Measurements from ENCODE around the gene IGF2BP3.

IGF2BP3 gene

GRCh38 chr7:23334482-23335056, 135.7 kb downstream of the IGF2BP3 start:
- Mint-ChIP-seq H3K4me1 (no peaks in the 10 kb centered on the region), H3K36me3 (ENCODE audit: low read depth) (peaks cover 93% of the 10 kb centered on the region), H3K4me3 (no peak overlapping the region), H3K9me3 (peaks cover under 1% of the 10 kb centered on the region), H3K27ac (no peak overlapping the region), H3K27me3 (ENCODE audit: low read depth, poor library complexity) (peaks cover 4% of the 10 kb centered on the region)
- TF ChIP-seq CTCF (IDR thresholded peaks at IDR 0.05), result no peak
- DNase-seq, result no peak

- Mint-ChIP-seq H3K9me3 (peaks cover 6% of the 10 kb centered on the region), H3K27me3 (ENCODE audit: low read depth, poor library complexity) (peaks cover 4% of the 10 kb centered on the region), H3K4me3 (no peak overlapping the region), H3K27ac (no peak overlapping the region), H3K36me3 (ENCODE audit: low read depth) (peaks cover 93% of the 10 kb centered on the region), H3K4me1 (no peaks in the 10 kb centered on the region)
- no peak for DNase-seq
- TF ChIP-seq CTCF (IDR thresholded peaks at IDR 0.05), result no peak
Measured at GRCh38 chr7:23333671-23334246, 136.5 kb downstream of the IGF2BP3 start.

- peaks cover 4% of the 10 kb centered on the region for H3K27me3 Mint-ChIP-seq (ENCODE audit: low read depth, poor library complexity)
- H3K27ac Mint-ChIP-seq, result peak overlapping the region; percentile 78
- H3K36me3 Mint-ChIP-seq (ENCODE audit: low read depth), result peaks cover 93% of the 10 kb centered on the region
- no peak for DNase-seq
- no peak overlapping the region for H3K4me3 Mint-ChIP-seq
- H3K4me1 Mint-ChIP-seq, result no peaks in the 10 kb centered on the region
- H3K9me3 Mint-ChIP-seq, result peaks cover 13% of the 10 kb centered on the region
- TF ChIP-seq CTCF (IDR thresholded peaks at IDR 0.05), result no peak
Measured at GRCh38 chr7:23332910-23333612, 137.2 kb downstream of the IGF2BP3 start.

- H3K9me3 Mint-ChIP-seq, result peaks cover 21% of the 10 kb centered on the region
- peaks cover 93% of the 10 kb centered on the region for H3K36me3 Mint-ChIP-seq (ENCODE audit: low read depth)
- no peak overlapping the region for H3K27ac Mint-ChIP-seq
- H3K4me1 Mint-ChIP-seq, result no peaks in the 10 kb centered on the region
- no peak for TF ChIP-seq CTCF (IDR thresholded peaks at IDR 0.05)
- DNase-seq, result no peak
- no peaks in the 10 kb centered on the region for H3K27me3 Mint-ChIP-seq (ENCODE audit: low read depth, poor library complexity)
- H3K4me3 Mint-ChIP-seq, result no peak overlapping the region
Measured at GRCh38 chr7:23332193-23332592, 138.1 kb downstream of the IGF2BP3 start.

GRCh38 chr7:23331132-23331531, 139.2 kb downstream of the IGF2BP3 start:
- DNase-seq, result no peak
- TF ChIP-seq CTCF (IDR thresholded peaks at IDR 0.05), result no peak
- Mint-ChIP-seq H3K36me3 (ENCODE audit: low read depth) (peaks cover 89% of the 10 kb centered on the region), H3K4me1 (no peaks in the 10 kb centered on the region), H3K27ac (no peak overlapping the region), H3K27me3 (ENCODE audit: low read depth, poor library complexity) (no peaks in the 10 kb centered on the region), H3K4me3 (no peak overlapping the region), H3K9me3 (peaks cover 24% of the 10 kb centered on the region)

All from nephron progenitor cell (in vitro differentiated cells).